Astrocyte (in vitro differentiated cells and primary cell): ENCODE data around the gene MYLK3. TPM values are rescaled to one million over a fixed set of nuclear protein-coding genes. Genes with fewer than 3 reads are reported as not detected.

Experiments
- DNase-seq: peaks from one replicate; pipeline ENCODE4 v3.0.0-alpha.2; 2010; ENCODE audit warnings: low read depth
- FAIRE-seq: peaks from 2 replicates; lab custom pipeline; 2011; peaks lifted over from hg19 to GRCh38; lab: Jason Lieb, UNC
- H2AFZ ChIP-seq: 2 replicates; pipeline ENCODE4 v1.6.0; 2012; ENCODE audit warnings: low read depth, low read length, inconsistent platforms
- H3K27ac ChIP-seq: 2 replicates; pipeline ENCODE4 v1.5.1; 2011; ENCODE audit warnings: low read depth, low read length, inconsistent platforms
- H3K27me3 ChIP-seq: 2 replicates; pipeline ENCODE4 v1.6.0; 2011; ENCODE audit warnings: low read length, inconsistent platforms; ENCODE audit not compliant: insufficient read depth
- H3K36me3 ChIP-seq: 2 replicates; pipeline ENCODE4 v1.5.1; 2011; ENCODE audit warnings: low read length, inconsistent platforms; ENCODE audit not compliant: insufficient read depth
- H3K4me1 ChIP-seq: 2 replicates; pipeline ENCODE4 v1.5.1; 2011; ENCODE audit warnings: low read length, inconsistent platforms; ENCODE audit not compliant: insufficient read depth
- H3K4me2 ChIP-seq: 2 replicates; pipeline ENCODE4 v1.6.0; 2012; ENCODE audit warnings: low read length, inconsistent platforms
- H3K4me3 ChIP-seq: 2 replicates; pipeline ENCODE4 v1.5.1; 2011; ENCODE audit warnings: low read depth, mild to moderate bottlenecking, low read length, inconsistent platforms; ENCODE audit not compliant: insufficient read depth
- H3K79me2 ChIP-seq: 2 replicates; pipeline ENCODE4 v1.6.0; 2012; ENCODE audit warnings: mild to moderate bottlenecking, low read length, inconsistent platforms; ENCODE audit not compliant: insufficient read depth
- H3K9ac ChIP-seq: 2 replicates; pipeline ENCODE4 v1.6.0; 2012; ENCODE audit warnings: mild to moderate bottlenecking, low read length, inconsistent platforms
- H3K9me3 ChIP-seq: 2 replicates; pipeline ENCODE4 v1.5.1; 2012; ENCODE audit warnings: low read depth, mild to moderate bottlenecking, low read length, inconsistent platforms; ENCODE audit not compliant: insufficient read depth
- H4K20me1 ChIP-seq: 2 replicates; pipeline ENCODE4 v1.6.0; 2012; ENCODE audit warnings: low read length, inconsistent platforms; ENCODE audit not compliant: insufficient read depth
- H3K27ac Mint-ChIP-seq: one replicate; pipeline ENCODE4 v1.8.0; 2021; ENCODE audit warnings: mild to moderate bottlenecking, mixed read lengths; ENCODE audit not compliant: unreplicated experiment
- H3K27me3 Mint-ChIP-seq: one replicate; pipeline ENCODE4 v1.8.0; 2021; ENCODE audit warnings: low read depth, mixed read lengths; ENCODE audit not compliant: unreplicated experiment
- H3K36me3 Mint-ChIP-seq: one replicate; pipeline ENCODE4 v1.8.0; 2021; ENCODE audit warnings: low read depth, mixed read lengths; ENCODE audit not compliant: unreplicated experiment
- H3K4me1 Mint-ChIP-seq: one replicate; pipeline ENCODE4 v1.8.0; 2021; ENCODE audit warnings: low read depth, mixed read lengths; ENCODE audit not compliant: unreplicated experiment
- H3K4me3 Mint-ChIP-seq: one replicate; pipeline ENCODE4 v1.8.0; 2021; ENCODE audit warnings: mild to moderate bottlenecking, moderate library complexity, mixed read lengths; ENCODE audit not compliant: unreplicated experiment
- H3K9me3 Mint-ChIP-seq: one replicate; pipeline ENCODE4 v1.8.0; 2021; ENCODE audit warnings: mild to moderate bottlenecking, mixed read lengths; ENCODE audit not compliant: unreplicated experiment
- CTCF ChIP-seq: IDR thresholded peaks from 2 replicates; pipeline ENCODE4 v1.5.1; 2011; ENCODE audit warnings: low read depth, mild to moderate bottlenecking, inconsistent platforms, low read length, moderate library complexity; ENCODE audit not compliant: insufficient read depth
- EZH2 ChIP-seq: IDR thresholded peaks from 2 replicates; pipeline ENCODE4 v1.6.1; 2012; ENCODE audit warnings: mild to moderate bottlenecking, low read length, inconsistent platforms; ENCODE audit not compliant: insufficient read depth
- total RNA-seq: library from RNA; stranded (reverse); gene quantifications from 2 replicates; pipeline ENCODE4 v1.2.1, GENCODE V29; 2021

MYLK3 gene
- total RNA-seq, 1 donor from 2014 or later = 1.3 TPM

GRCh38 chr16:46702030-46702429 lies 46.1 kb downstream of the MYLK3 start:
- FAIRE-seq = no peak
- Histone ChIP-seq H3K4me1 (no peaks in the 10 kb centered on the region), H3K4me2 (no peak overlapping the region), H4K20me1 (no peaks in the 10 kb centered on the region), H3K27ac (no peak overlapping the region), H3K27me3 (no peaks in the 10 kb centered on the region), H3K79me2 (no peaks in the 10 kb centered on the region), H3K9me3 (no peaks in the 10 kb centered on the region), H3K4me3 (no peak overlapping the region), H3K9ac (no peak overlapping the region), H2AFZ (no peak overlapping the region), H3K36me3 (peaks cover 3% of the 10 kb centered on the region)
- H3K4me1 Mint-ChIP-seq = no peaks in the 10 kb centered on the region
- H3K36me3 Mint-ChIP-seq = no peaks in the 10 kb centered on the region
- TF ChIP-seq CTCF (no peak), EZH2 (no peak)
- H3K27ac Mint-ChIP-seq = no peak overlapping the region
- no peaks in the 10 kb centered on the region for H3K9me3 Mint-ChIP-seq
- DNase-seq = no peak
- no peaks in the 10 kb centered on the region for H3K27me3 Mint-ChIP-seq
- H3K4me3 Mint-ChIP-seq = no peak overlapping the region

- Mint-ChIP-seq H3K9me3 (no peaks in the 10 kb centered on the region), H3K4me3 (no peak overlapping the region), H3K4me1 (no peaks in the 10 kb centered on the region), H3K36me3 (no peaks in the 10 kb centered on the region), H3K27ac (no peak overlapping the region), H3K27me3 (no peaks in the 10 kb centered on the region)
- Histone ChIP-seq H3K27me3 (no peaks in the 10 kb centered on the region), H3K9ac (no peak overlapping the region), H3K9me3 (no peaks in the 10 kb centered on the region), H3K36me3 (peaks cover 3% of the 10 kb centered on the region), H3K4me3 (no peak overlapping the region), H2AFZ (no peak overlapping the region), H3K79me2 (no peaks in the 10 kb centered on the region), H3K4me1 (no peaks in the 10 kb centered on the region), H4K20me1 (no peaks in the 10 kb centered on the region), H3K4me2 (no peak overlapping the region), H3K27ac (no peak overlapping the region)
- TF ChIP-seq CTCF (no peak), EZH2 (no peak)
- DNase-seq (no peak), FAIRE-seq (no peak)
Observed at GRCh38 chr16:46701615-46702014, 46.5 kb downstream of the MYLK3 start.

GRCh38 chr16:46700048-46700447 lies 48.1 kb downstream of the MYLK3 start:
- H3K4me1 Mint-ChIP-seq = no peaks in the 10 kb centered on the region
- H3K36me3 Mint-ChIP-seq = no peaks in the 10 kb centered on the region

More at GRCh38 chr16:46700048-46700447, 48.1 kb downstream of the MYLK3 start:
- Histone ChIP-seq H3K4me3 (no peak overlapping the region), H3K79me2 (no peaks in the 10 kb centered on the region), H3K9ac (no peak overlapping the region), H4K20me1 (no peaks in the 10 kb centered on the region), H3K27me3 (no peaks in the 10 kb centered on the region), H3K4me2 (no peak overlapping the region), H3K9me3 (no peaks in the 10 kb centered on the region), H3K4me1 (no peaks in the 10 kb centered on the region), H2AFZ (no peak overlapping the region), H3K27ac (no peak overlapping the region), H3K36me3 (peaks cover 12% of the 10 kb centered on the region)
- Mint-ChIP-seq H3K4me3 (no peak overlapping the region), H3K27ac (no peak overlapping the region), H3K9me3 (no peaks in the 10 kb centered on the region), H3K27me3 (no peaks in the 10 kb centered on the region)
- FAIRE-seq (no peak), DNase-seq (no peak)
- no peak for TF ChIP-seq CTCF
- no peak for TF ChIP-seq EZH2
